ENCODE results near the gene TMPO. TPM values are rescaled to one million over a fixed set of nuclear protein-coding genes. Genes with fewer than 3 reads are reported as not detected.

TMPO gene
- total RNA-seq, 3 donors from 2014 or later: 42.9 to 115 (median 67.8) TPM

DNA sequence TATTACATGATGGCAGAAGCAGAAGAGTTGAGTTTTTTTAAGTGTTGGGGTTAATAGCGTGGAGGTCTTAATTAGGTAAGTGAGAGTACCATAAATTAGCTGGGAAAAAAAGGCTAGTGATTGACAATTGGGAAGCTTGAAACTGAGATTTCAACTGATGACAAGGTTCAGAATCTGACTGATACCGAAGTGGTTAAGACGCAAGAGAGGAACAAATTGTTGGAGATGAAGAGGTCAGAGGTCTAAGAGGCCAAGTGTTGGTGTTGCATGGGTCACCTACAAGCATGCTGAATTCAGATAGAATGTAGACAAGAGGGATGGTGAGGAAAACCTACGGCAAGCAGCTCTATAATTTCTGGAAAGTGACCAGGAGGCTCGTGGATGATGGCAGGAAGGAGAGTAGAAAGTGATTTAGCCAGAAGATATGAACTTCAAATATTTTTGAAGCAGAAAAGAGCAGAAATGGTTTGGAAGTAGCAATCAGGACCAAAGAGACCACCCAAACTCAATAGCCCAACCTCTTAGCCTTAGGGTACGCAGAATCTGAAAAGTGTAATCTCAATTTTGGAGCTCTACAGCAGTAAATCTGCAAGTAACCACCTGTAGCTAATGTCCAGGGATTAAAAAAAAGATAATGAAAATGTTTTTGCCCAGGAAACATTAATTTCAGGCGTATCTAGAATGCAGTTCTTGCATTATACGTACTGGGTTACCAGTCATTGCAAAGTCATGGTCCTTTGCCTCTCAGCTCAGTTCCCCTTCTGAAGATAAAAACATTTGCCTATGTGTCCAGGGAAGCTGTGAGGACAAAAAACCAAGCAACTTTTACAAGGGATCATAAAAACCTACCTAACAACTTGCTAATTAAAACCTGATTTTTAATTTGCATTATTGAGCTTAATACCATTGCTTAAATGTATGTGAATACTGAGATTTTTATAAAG, 1.7 kb upstream of the TMPO start:
- peak overlapping the region in 1 of 3 donors; percentile 84 for H3K4me3 ChIP-seq
- H3K36me3 ChIP-seq: no peaks in the 10 kb centered on the region
- no peak for DNase-seq (ENCODE audit: low spot score in 2 of 2)
- intact Hi-C loops (cut with DNase I; ENCODE audit: low total_unique reads): no loop called here
- no peaks in the 10 kb centered on the region for H3K27me3 ChIP-seq
- no peaks in the 10 kb centered on the region for H3K4me1 ChIP-seq
- H3K9me3 ChIP-seq: no peaks in the 10 kb centered on the region
- peak overlapping the region in 1 of 2 donors; percentile 43 for H3K27ac ChIP-seq
- TF ChIP-seq POLR2A (IDR thresholded peaks at IDR 0.05) (no peak), POLR2AphosphoS5 (IDR thresholded peaks at IDR 0.05) (no peak)
- TF ChIP-seq, protein P1, sequence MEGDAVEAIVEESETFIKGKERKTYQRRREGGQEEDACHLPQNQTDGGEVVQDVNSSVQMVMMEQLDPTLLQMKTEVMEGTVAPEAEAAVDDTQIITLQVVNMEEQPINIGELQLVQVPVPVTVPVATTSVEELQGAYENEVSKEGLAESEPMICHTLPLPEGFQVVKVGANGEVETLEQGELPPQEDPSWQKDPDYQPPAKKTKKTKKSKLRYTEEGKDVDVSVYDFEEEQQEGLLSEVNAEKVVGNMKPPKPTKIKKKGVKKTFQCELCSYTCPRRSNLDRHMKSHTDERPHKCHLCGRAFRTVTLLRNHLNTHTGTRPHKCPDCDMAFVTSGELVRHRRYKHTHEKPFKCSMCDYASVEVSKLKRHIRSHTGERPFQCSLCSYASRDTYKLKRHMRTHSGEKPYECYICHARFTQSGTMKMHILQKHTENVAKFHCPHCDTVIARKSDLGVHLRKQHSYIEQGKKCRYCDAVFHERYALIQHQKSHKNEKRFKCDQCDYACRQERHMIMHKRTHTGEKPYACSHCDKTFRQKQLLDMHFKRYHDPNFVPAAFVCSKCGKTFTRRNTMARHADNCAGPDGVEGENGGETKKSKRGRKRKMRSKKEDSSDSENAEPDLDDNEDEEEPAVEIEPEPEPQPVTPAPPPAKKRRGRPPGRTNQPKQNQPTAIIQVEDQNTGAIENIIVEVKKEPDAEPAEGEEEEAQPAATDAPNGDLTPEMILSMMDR (IDR thresholded peaks at IDR 0.05): no peak

DNA sequence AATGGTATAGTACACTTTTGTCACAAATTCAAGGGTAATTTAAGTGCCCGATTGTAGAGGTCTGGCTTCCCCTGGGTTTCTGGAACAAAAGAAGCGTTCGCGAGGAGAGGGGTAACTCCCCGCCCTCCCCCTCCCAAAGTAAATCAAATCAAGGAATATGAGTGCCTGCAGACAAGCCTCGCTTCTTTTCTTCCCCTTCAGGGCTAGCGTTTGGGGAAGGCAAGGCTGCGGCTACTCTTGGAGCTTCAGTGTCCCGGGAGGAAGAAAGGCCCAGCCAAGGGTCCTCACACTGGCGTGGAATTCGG, 456 bp upstream of the TMPO start:
- Histone ChIP-seq H3K27ac (peak overlapping the region; percentile 90 to 98), H3K27me3 (no peaks in the 10 kb centered on the region), H3K4me1 (no peaks in the 10 kb centered on the region), H3K9me3 (no peaks in the 10 kb centered on the region), H3K36me3 (no peaks in the 10 kb centered on the region), H3K4me3 (peak overlapping the region; percentile 84 to 99 (median 89))
- intact Hi-C loops (cut with DNase I; ENCODE audit: low total_unique reads): no loop called here
- TF ChIP-seq POLR2A (IDR thresholded peaks at IDR 0.05) (no peak), POLR2AphosphoS5 (IDR thresholded peaks at IDR 0.05) (no peak)
- TF ChIP-seq, protein P1 (IDR thresholded peaks at IDR 0.05): no peak
- no peak for DNase-seq (ENCODE audit: low spot score in 2 of 2)

DNA sequence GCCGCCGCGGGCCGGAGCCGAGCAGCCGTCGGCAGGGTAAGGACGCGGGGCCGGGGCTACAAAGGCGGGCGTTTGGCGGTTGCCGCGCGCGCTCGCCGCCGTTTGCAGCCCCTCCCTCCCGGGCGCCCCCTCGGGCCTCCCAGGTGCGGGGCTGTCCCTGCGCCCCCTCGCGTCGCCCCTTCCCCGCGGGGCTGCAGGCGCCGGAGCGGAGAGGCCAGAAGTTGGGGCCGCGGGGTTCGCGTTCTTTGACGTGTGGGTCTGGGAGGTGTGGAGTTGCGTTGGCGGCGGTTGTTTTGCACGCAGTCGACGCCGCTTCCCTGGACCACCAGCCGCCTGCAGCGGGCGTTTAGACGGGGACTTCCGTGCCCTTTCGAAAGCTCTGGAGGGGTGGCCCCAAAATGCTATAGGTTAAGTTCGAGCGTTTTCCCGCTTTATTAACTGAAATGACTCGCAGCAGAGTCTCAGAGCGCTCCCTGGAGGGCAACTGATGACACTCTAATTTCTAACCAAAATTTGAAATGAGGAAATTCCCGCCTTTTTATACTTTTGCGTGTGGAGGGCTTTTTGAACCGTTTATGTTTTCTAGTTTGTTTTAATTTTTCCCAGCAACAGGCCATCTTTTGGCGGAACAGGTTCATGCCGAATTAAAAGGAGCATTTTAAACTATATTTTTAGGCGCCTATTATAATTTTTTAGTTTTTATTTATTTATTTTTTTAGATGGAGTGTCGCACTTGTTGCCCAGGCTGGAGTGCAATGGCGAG, 902 bp downstream of the TMPO start:
- TF ChIP-seq, protein P1 (IDR thresholded peaks at IDR 0.05): peak in 2 of 3 donors; percentile 10 to 64
- TF ChIP-seq POLR2AphosphoS5 (IDR thresholded peaks at IDR 0.05): peak in 2 of 3 donors; percentile 22 to 24
- TF ChIP-seq POLR2A (IDR thresholded peaks at IDR 0.05): no peak
- Histone ChIP-seq H3K27ac (peak overlapping the region; percentile 90 to 98), H3K4me3 (peak overlapping the region; percentile 84 to 99 (median 89)), H3K4me1 (no peaks in the 10 kb centered on the region), H3K36me3 (no peaks in the 10 kb centered on the region), H3K9me3 (no peaks in the 10 kb centered on the region), H3K27me3 (no peaks in the 10 kb centered on the region)
- DNase-seq (ENCODE audit: low spot score in 2 of 2): peak in 1 of 2 donors; percentile 45
- intact Hi-C loops (cut with DNase I; ENCODE audit: low total_unique reads): no loop called here

DNA sequence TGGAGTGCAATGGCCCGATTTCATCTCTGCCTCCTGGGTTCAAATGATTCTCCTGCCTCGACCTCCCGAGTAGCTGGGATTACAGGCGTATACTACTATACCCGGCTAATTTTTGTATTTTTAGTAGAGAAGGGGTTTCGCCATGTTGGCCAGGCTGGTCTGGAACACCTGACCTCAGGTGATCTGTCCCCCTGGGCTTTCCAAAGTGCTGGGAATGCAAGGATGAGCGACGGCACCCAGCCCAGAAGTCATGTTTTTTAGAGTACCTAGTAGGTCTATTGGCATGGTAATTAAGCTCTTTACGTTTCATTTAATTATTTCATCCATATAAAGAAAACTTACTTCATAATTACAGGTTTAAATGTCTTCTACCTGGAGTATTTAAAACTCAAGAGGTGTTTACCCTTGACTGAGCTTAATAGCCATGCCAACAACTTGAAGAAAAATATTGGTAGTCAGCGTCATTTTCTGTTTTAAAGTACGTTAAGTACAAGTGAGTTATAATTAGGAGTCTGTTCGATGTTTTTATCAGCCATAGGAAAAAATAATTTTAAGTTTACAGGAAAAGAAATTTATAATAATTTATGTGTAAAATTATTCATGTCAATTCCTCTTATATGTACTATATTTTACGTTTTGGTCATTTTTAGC, 4.0 kb downstream of the TMPO start:
- no peak for DNase-seq (ENCODE audit: low spot score in 2 of 2)
- no peaks in the 10 kb centered on the region for H3K36me3 ChIP-seq
- intact Hi-C loops (cut with DNase I; ENCODE audit: low total_unique reads): no loop called here
- H3K9me3 ChIP-seq: no peaks in the 10 kb centered on the region
- no peak overlapping the region for H3K4me3 ChIP-seq
- no peaks in the 10 kb centered on the region for H3K4me1 ChIP-seq
- H3K27ac ChIP-seq: no peak overlapping the region
- H3K27me3 ChIP-seq: no peaks in the 10 kb centered on the region
- TF ChIP-seq POLR2AphosphoS5 (IDR thresholded peaks at IDR 0.05) (no peak), POLR2A (IDR thresholded peaks at IDR 0.05) (no peak)
- TF ChIP-seq, protein P1 (IDR thresholded peaks at IDR 0.05): no peak
